H1 (cell line): ENCODE results near the gene ZFTA. TPM values are rescaled to one million over a fixed set of nuclear protein-coding genes. Genes with fewer than 3 reads are reported as not detected.

Experiments used
- CTCF ChIA-PET: fragments of 300-600 bp; sonication (Branson Sonifier 250); formaldehyde crosslinking; loops from one replicate; lab custom pipeline; 2021; ENCODE audit not compliant: partially characterized antibody; lab: Charles Lee
- POLR2A ChIA-PET: fragments of 300-600 bp; sonication (Branson Sonifier 250); formaldehyde crosslinking; loops from one replicate; lab custom pipeline; 2021; ENCODE audit warnings: inconsistent platforms; ENCODE audit not compliant: partially characterized antibody; lab: Charles Lee
- DNase-seq, 2 experiments: peaks; one replicate each; pipeline versions ENCODE4 v3.0.0 to v3.0.0-alpha.2; 2010 to 2022; ENCODE audit warnings: low spot score in 2 of 2, low read depth in 1 of 2, mixed read lengths in 1 of 2
- FAIRE-seq: peaks from 2 replicates; lab custom pipeline; 2011; peaks lifted over from hg19 to GRCh38; lab: Jason Lieb, UNC
- H2AFZ ChIP-seq: 2 replicates; pipeline ENCODE4 v1.8.1; 2012; ENCODE audit warnings: low read length, inconsistent platforms
- H2AK5ac ChIP-seq: 2 replicates; pipeline ENCODE4 v1.6.1; 2013; ENCODE audit warnings: low read depth, low read length
- H2BK120ac ChIP-seq: replicated peaks from 2 replicates; pipeline ENCODE3; 2013; ENCODE audit warnings: low read depth, low read length, inconsistent platforms
- H2BK12ac ChIP-seq: 2 replicates; pipeline ENCODE4 v1.6.1; 2013; ENCODE audit warnings: low read depth, low read length
- H2BK15ac ChIP-seq: 2 replicates; pipeline ENCODE4 v1.6.1; 2013; ENCODE audit warnings: low read length
- H2BK20ac ChIP-seq: 2 replicates; pipeline ENCODE4 v1.6.1; 2013; ENCODE audit warnings: low read length
- H2BK5ac ChIP-seq: 2 replicates; pipeline ENCODE4 v1.6.1; 2013; ENCODE audit warnings: low read depth, low read length
- H3K14ac ChIP-seq: 2 replicates; pipeline ENCODE4 v1.6.1; 2013; ENCODE audit warnings: inconsistent platforms; ENCODE audit not compliant: insufficient read length
- H3K18ac ChIP-seq: 2 replicates; pipeline ENCODE4 v1.6.1; 2013; ENCODE audit warnings: low read length; ENCODE audit errors: extremely low read depth
- H3K23ac ChIP-seq: 2 replicates; pipeline ENCODE4 v1.6.1; 2013; ENCODE audit warnings: inconsistent platforms; ENCODE audit not compliant: insufficient read length
- H3K23me2 ChIP-seq: 2 replicates; pipeline ENCODE4 v1.6.1; 2013; ENCODE audit warnings: low read depth, low read length
- H3K27ac ChIP-seq: 2 replicates; pipeline ENCODE4 v1.6.1; 2011; ENCODE audit warnings: low read depth, low read length, inconsistent platforms
- H3K27me3 ChIP-seq, 4 experiments: replicated peaks in 1 of 4; 1 replicate in 1 of 4; 2 replicates in 3 of 4; pipeline versions ENCODE4 v1.6.1 to v1.8.1; 2011 to 2013; ENCODE audit warnings: low read length in 3 of 4, mild to moderate bottlenecking in 3 of 4, inconsistent platforms in 2 of 4, mixed read lengths in 2 of 4, moderate library complexity in 1 of 4; ENCODE audit not compliant: control insufficient read depth in 3 of 4, insufficient read depth in 3 of 4; ENCODE audit errors: extremely low read depth in 1 of 4
- H3K36me3 ChIP-seq, 4 experiments: 2 replicates each; pipeline versions ENCODE4 v1.6.1 to v1.8.1; 2011 to 2013; ENCODE audit warnings: mild to moderate bottlenecking in 4 of 4, low read length in 3 of 4, moderate library complexity in 2 of 4, control low read depth in 1 of 4, inconsistent platforms in 1 of 4; ENCODE audit not compliant: insufficient read depth in 4 of 4, control insufficient read depth in 2 of 4
- H3K4ac ChIP-seq: replicated peaks from 2 replicates; pipeline ENCODE3; 2013; ENCODE audit warnings: low read length, low read depth, mixed read lengths, inconsistent platforms; ENCODE audit not compliant: insufficient read length
- H3K4me1 ChIP-seq, 4 experiments: replicated peaks in 1 of 4; 1 replicate in 1 of 4; 2 replicates in 3 of 4; pipeline versions ENCODE4 v1.6.1 to v1.8.1; 2011 to 2013; ENCODE audit warnings: low read length in 3 of 4, inconsistent platforms in 2 of 4, mixed read lengths in 1 of 4; ENCODE audit not compliant: insufficient read depth in 4 of 4, control insufficient read depth in 3 of 4
- H3K4me2 ChIP-seq, 2 experiments: 2 replicates each; pipeline versions ENCODE4 v1.6.1 to v1.8.1; 2011 to 2013; ENCODE audit warnings: low read depth in 2 of 2, low read length in 2 of 2, control low read depth in 1 of 2, inconsistent platforms in 1 of 2, mild to moderate bottlenecking in 1 of 2; ENCODE audit not compliant: insufficient read depth in 1 of 2
- H3K4me3 ChIP-seq, 4 experiments: fragments of 200-600, 300-600 bp in 1 of 4; sonication (generic), shearing (Covaris generic), sonication (Bioruptor Twin) in 1 of 4; 2 replicates each; pipeline versions ENCODE4 v1.5.1 to v1.8.1; 2011 to 2016; ENCODE audit warnings: low read length in 4 of 4, low read depth in 3 of 4, control low read depth in 2 of 4, inconsistent platforms in 2 of 4, mild to moderate bottlenecking in 2 of 4, mixed read lengths in 1 of 4, moderate library complexity in 1 of 4; ENCODE audit not compliant: insufficient read depth in 2 of 4; ENCODE audit errors: extremely low read depth in 1 of 4
- H3K56ac ChIP-seq: replicated peaks from 2 replicates; pipeline ENCODE3; 2013; ENCODE audit warnings: low read depth, mild to moderate bottlenecking, mixed read lengths, low read length, inconsistent platforms; ENCODE audit not compliant: insufficient read length
- H3K79me1 ChIP-seq: 2 replicates; pipeline ENCODE4 v1.6.1; 2013; ENCODE audit warnings: low read depth, low read length, control low read depth
- H3K79me2 ChIP-seq, 2 experiments: 2 replicates each; pipeline versions ENCODE4 v1.6.1 to v1.8.1; 2012 to 2013; ENCODE audit warnings: low read length in 2 of 2, mild to moderate bottlenecking in 2 of 2, inconsistent platforms in 1 of 2; ENCODE audit not compliant: insufficient read depth in 2 of 2, control insufficient read depth in 1 of 2
- H3K9ac ChIP-seq, 4 experiments: replicated peaks in 1 of 4; 1 replicate in 1 of 4; 2 replicates in 3 of 4; pipeline versions ENCODE4 v1.6.1 to v1.8.1; 2011 to 2013; ENCODE audit warnings: low read depth in 3 of 4, low read length in 3 of 4, control low read depth in 2 of 4, mild to moderate bottlenecking in 2 of 4, moderate library complexity in 2 of 4, inconsistent platforms in 1 of 4; ENCODE audit errors: extremely low read depth in 1 of 4
- H3K9me3 ChIP-seq, 2 experiments: 2 replicates each; pipeline versions ENCODE4 v1.6.1 to v1.8.1; 2012 to 2013; ENCODE audit warnings: mild to moderate bottlenecking in 2 of 2, moderate library complexity in 2 of 2, control low read depth in 1 of 2, inconsistent platforms in 1 of 2, low read depth in 1 of 2, low read length in 1 of 2, mixed read lengths in 1 of 2; ENCODE audit not compliant: insufficient read depth in 2 of 2
- H4K20me1 ChIP-seq, 2 experiments: replicated peaks in 1 of 2; 2 replicates each; pipeline versions ENCODE3 to v1.8.1; 2011 to 2013; ENCODE audit warnings: inconsistent platforms in 2 of 2, low read length in 2 of 2, mild to moderate bottlenecking in 1 of 2; ENCODE audit not compliant: insufficient read depth in 2 of 2, control insufficient read depth in 1 of 2
- H4K5ac ChIP-seq: 2 replicates; pipeline ENCODE4 v1.6.1; 2013; ENCODE audit warnings: low read length, low read depth, mixed read lengths, inconsistent platforms; ENCODE audit not compliant: insufficient read length
- H4K8ac ChIP-seq: 2 replicates; pipeline ENCODE4 v1.8.0; 2013; ENCODE audit warnings: mild to moderate bottlenecking, moderate library complexity, low read length, inconsistent platforms; ENCODE audit not compliant: insufficient read depth; ENCODE audit errors: extremely low read depth
- H4K91ac ChIP-seq: replicated peaks from 2 replicates; pipeline ENCODE3; 2013; ENCODE audit warnings: low read length, mixed read lengths, inconsistent platforms; ENCODE audit not compliant: insufficient read length
- CTCF ChIP-seq, 3 experiments: IDR thresholded peaks; 1 replicate in 2 of 3; 2 replicates in 1 of 3; pipeline versions ENCODE4 v1.5.1 to v1.6.1; 2011; ENCODE audit warnings: low read length in 3 of 3, mild to moderate bottlenecking in 3 of 3, inconsistent platforms in 2 of 3, low read depth in 1 of 3, moderate library complexity in 1 of 3; ENCODE audit not compliant: insufficient read depth in 1 of 3; ENCODE audit errors: control extremely low read depth in 1 of 3
- GABPA ChIP-seq: IDR thresholded peaks from 2 replicates; pipeline ENCODE4 v1.6.1; 2011; ENCODE audit warnings: mild to moderate bottlenecking, low read length, moderate library complexity, borderline replicate concordance; ENCODE audit not compliant: insufficient read depth
- RAD21 ChIP-seq, 2 experiments: IDR thresholded peaks in 1 of 2; conservative IDR thresholded peaks in 1 of 2; 2 replicates each; pipeline ENCODE4 v1.6.1; 2011; ENCODE audit warnings: low read depth in 2 of 2, low read length in 2 of 2, improper control_type of control experiment in 1 of 2, inconsistent platforms in 1 of 2, mild to moderate bottlenecking in 1 of 2, moderate library complexity in 1 of 2
- SP2 ChIP-seq: IDR thresholded peaks from 2 replicates; pipeline ENCODE4 v1.6.1; 2012; ENCODE audit warnings: mild to moderate bottlenecking, low read length, inconsistent platforms
- TAF1 ChIP-seq: IDR thresholded peaks from 2 replicates; pipeline ENCODE4 v1.6.1; 2011; ENCODE audit warnings: mild to moderate bottlenecking, low read depth, low read length
- WGBS, 2 experiments: shearing (Covaris generic) in 1 of 2; methylation state at CpG; one replicate each; pipeline versions ENCODE4 v1.1.6 to v1.1.7; 2013 to 2015; ENCODE audit warnings: low lambda C conversion rate in 2 of 2, mixed read lengths in 2 of 2, inconsistent platforms in 1 of 2, low coverage in 1 of 2, missing lambda C conversion rate in 1 of 2; ENCODE audit not compliant: insufficient replicate concordance in 2 of 2, insufficient coverage in 1 of 2, insufficient read length in 1 of 2; ENCODE audit errors: extremely low coverage in 1 of 2, missing lambda C conversion rate in 1 of 2; 5-methylcytosine and 5-hydroxymethylcytosine counted together
- polyA plus RNA-seq, 7 experiments: library from polyadenylated mRNA; depleted of rRNA in 3 of 7; stranded (reverse) in 5 of 7; unstranded in 2 of 7; fragments of >200 nt in 5 of 7; fragments of 200-250 nt in 2 of 7; gene quantifications; 1 replicate in 5 of 7; 2 replicates in 1 of 7; 4 replicates in 1 of 7; pipeline versions ENCODE4 v1.2.1 to v1.2.3, GENCODE V29; 2011 to 2013; ENCODE audit warnings: missing spikeins in 2 of 7, mixed read lengths in 2 of 7
- total RNA-seq: library from RNA; stranded (reverse); fragmentation: NEBNext Ultra II Directional; extraction: Animal tissue kit (Norgen Biotek cat#: 25700); gene quantifications from 2 replicates; pipeline ENCODE4 v1.2.1, GENCODE V29; 2021

Gene ZFTA
- total and polyA plus RNA-seq, 2 of the 8 experiments (the other 6 are each of a cell fraction or from before 2014, with no cell fraction given): 9.5 to 34.0 TPM

GRCh38 chr11:63738720-63739360, 29.7 kb downstream of the ZFTA start:
- no peak overlapping the region for H2BK20ac ChIP-seq
- H3K4ac ChIP-seq: no peak overlapping the region
- peak in 1 of 2 experiments; percentile 84 for DNase-seq
- H3K4me2 ChIP-seq: no peak overlapping the region
- no peak overlapping the region for H3K9ac ChIP-seq
- no peaks in the 10 kb centered on the region for H3K9me3 ChIP-seq
- H2BK5ac ChIP-seq: no peak overlapping the region
- no peak overlapping the region for H3K56ac ChIP-seq
- peaks cover 3 to 5% of the 10 kb centered on the region in 2 experiments for H4K20me1 ChIP-seq
- 33 to 100% methylated on average over 1 to 8 of the region's 8 CpGs for WGBS, 2 experiments
- peak; percentile 56 to 69 for TF ChIP-seq RAD21 (IDR thresholded peaks at IDR 0.05 in 1 of 2, conservative IDR thresholded peaks at IDR 0.05 in 1 of 2; ENCODE audit: low read depth in 2 of 2, low read length in 2 of 2)
- no peak for TF ChIP-seq SP2
- TF ChIP-seq CTCF (IDR thresholded peaks at IDR 0.05; ENCODE audit: control extremely low read depth in 1 of 3, insufficient read depth in 1 of 3, low read depth in 1 of 3, low read length in 3 of 3): peak in 2 of 3 experiments; percentile 58 to 68; a peak in 3 of 4 replicates
- no peak for TF ChIP-seq GABPA
- TF ChIP-seq TAF1: no peak
- H3K36me3 ChIP-seq: no peaks in the 10 kb centered on the region
- no peak overlapping the region for H2AFZ ChIP-seq
- peaks cover 3% of the 10 kb centered on the region; the same call in 1 of the 2 replicates for H3K79me1 ChIP-seq
- no peaks in the 10 kb centered on the region for H3K27me3 ChIP-seq
- H4K5ac ChIP-seq: no peak overlapping the region
- CTCF ChIA-PET: interaction anchor here (0.6 to 3.7 kb wide), 33 partner anchors 10 to 789 kb away, joined by 3 to 24 read pairs (median 3); partner anchors contain the start of gene ATL3
- no peak overlapping the region for H2BK15ac ChIP-seq
- H4K91ac ChIP-seq: no peak overlapping the region
- H3K4me1 ChIP-seq: no peaks in the 10 kb centered on the region
- H3K23ac ChIP-seq: no peak overlapping the region
- H3K14ac ChIP-seq: no peak overlapping the region
- no peak overlapping the region for H2BK120ac ChIP-seq
- H3K27ac ChIP-seq: no peak overlapping the region
- no peak overlapping the region for H2AK5ac ChIP-seq
- H3K4me3 ChIP-seq: no peak overlapping the region
- POLR2A ChIA-PET: interaction anchor here (1.2 to 2.0 kb wide), 4 partner anchors 14 to 68 kb away, joined by 3 to 7 read pairs (median 6); no protein-coding TSS in a partner anchor
- peak; percentile 28 for FAIRE-seq
- H2BK12ac ChIP-seq: no peak overlapping the region
- H4K8ac ChIP-seq: no peak overlapping the region
- no peaks in the 10 kb centered on the region for H3K23me2 ChIP-seq
- H3K18ac ChIP-seq: no peak overlapping the region
- H3K79me2 ChIP-seq: peaks cover 0 to 34% of the 10 kb centered on the region in 2 experiments; a peak in 2 of 4 replicates
